Right lobe of liver (tissue), 4 donors: ENCODE data around the gene CYTIP.

Experiments used
- POLR2A ChIP-seq: fragments of 450-650 bp; IDR thresholded peaks from one replicate; pipeline ENCODE4 v1.6.1; 2017; ENCODE audit warnings: antibody characterized with exemption, mild to moderate bottlenecking
- TF ChIP-seq, protein P1 (sequence below), 4 donors: fragments of 200-600 bp in 3 of 4; fragments of 450-650 bp in 1 of 4; IDR thresholded peaks; one replicate each; pipeline versions ENCODE4 v1.5.1 to v1.8.0; 2016 to 2022; ENCODE audit warnings: antibody characterized with exemption in 4 of 4, mild to moderate bottlenecking in 2 of 4
- donor health status: DM: no; HTN: no; CAD: no.
- donor health status: DM: no; HTN: no; CAD: no.
- donor health status: DM: no; HTN: yes; CAD: no.

DNA sequence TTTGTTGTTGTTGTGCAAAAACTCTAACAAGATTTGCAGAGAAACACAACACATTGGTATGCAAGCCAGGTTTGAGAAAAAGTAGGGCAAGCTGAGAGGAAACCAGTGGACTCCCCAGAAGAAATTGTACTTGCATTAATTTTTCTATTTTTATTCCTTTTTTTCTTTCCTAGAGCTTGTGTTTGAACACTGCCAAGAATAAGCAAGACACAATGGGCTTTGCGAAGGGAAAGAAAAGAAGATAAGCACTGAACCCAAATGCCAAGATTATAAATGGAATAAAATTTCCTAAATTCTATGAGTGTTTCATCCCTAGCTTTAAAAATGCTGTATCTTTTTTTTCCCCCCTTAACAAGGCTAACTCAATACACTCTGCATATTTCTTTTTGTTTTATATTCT lies 17.0 kb upstream of the CYTIP start:
- TF ChIP-seq POLR2A: no peak
- TF ChIP-seq, protein P1, sequence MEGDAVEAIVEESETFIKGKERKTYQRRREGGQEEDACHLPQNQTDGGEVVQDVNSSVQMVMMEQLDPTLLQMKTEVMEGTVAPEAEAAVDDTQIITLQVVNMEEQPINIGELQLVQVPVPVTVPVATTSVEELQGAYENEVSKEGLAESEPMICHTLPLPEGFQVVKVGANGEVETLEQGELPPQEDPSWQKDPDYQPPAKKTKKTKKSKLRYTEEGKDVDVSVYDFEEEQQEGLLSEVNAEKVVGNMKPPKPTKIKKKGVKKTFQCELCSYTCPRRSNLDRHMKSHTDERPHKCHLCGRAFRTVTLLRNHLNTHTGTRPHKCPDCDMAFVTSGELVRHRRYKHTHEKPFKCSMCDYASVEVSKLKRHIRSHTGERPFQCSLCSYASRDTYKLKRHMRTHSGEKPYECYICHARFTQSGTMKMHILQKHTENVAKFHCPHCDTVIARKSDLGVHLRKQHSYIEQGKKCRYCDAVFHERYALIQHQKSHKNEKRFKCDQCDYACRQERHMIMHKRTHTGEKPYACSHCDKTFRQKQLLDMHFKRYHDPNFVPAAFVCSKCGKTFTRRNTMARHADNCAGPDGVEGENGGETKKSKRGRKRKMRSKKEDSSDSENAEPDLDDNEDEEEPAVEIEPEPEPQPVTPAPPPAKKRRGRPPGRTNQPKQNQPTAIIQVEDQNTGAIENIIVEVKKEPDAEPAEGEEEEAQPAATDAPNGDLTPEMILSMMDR (IDR thresholded peaks at IDR 0.05): no peak
